ENCODE measurements around the gene EEF1AKMT2. TPM values are rescaled to one million over a fixed set of nuclear protein-coding genes. Genes with fewer than 3 reads are reported as not detected.
A peak's percentile ranks its signal among the peaks of the same experiment; 100 is the strongest.

The EEF1AKMT2 gene
- total RNA-seq (2021) (32.2 and 33.4 TPM in 2 replicates), Bru-seq, nascent RNA (percentile 95 among the genes with signal in this experiment), BruChase-seq, experiment 1, labeled RNA remaining after a 2-hour chase (percentile 99 among the genes with signal in this experiment), BruChase-seq, experiment 2, labeled RNA remaining after a 6-hour chase (percentile 99 among the genes with signal in this experiment)
- long read RNA-seq, transcript EEF1AKMT2-203 (7 exons, 3,587 nt) = minor isoform, 10 of 72 reads
- long read RNA-seq, transcript EEF1AKMT2-202 (6 exons, 1,013 nt) = minor isoform, 5 of 72 reads
- long read RNA-seq, transcript EEF1AKMT2-201 (7 exons, 1,462 nt) = major isoform, 29 of 72 reads
- long read RNA-seq, partial matches to known transcripts = 0 of 72 reads
- long read RNA-seq, other reads (novel, unspliced or antisense) = 28 of 72 reads

GRCh38 chr10:124791547-124792348 is at the start of gene EEF1AKMT2:
TSS of gene EEF1AKMT2 (minus strand) at chr10:124791887. CDS start at chr10:124791833, 54 bp downstream.
- TF ChIP-seq CTCF (conservative IDR thresholded peaks at IDR 0.05; ENCODE audit: low read depth, low read length) (peak; percentile 34), EZH2 (IDR thresholded peaks at IDR 0.05; ENCODE audit: borderline replicate concordance, low read depth, low read length, poor library complexity, severe bottlenecking) (no peak)
- Histone ChIP-seq H3K36me3 (ENCODE audit: insufficient read depth, low read length, poor library complexity, severe bottlenecking) (peaks cover 21% of the 10 kb centered on the region), H3K4me3 (ENCODE audit: low read depth, low read length, poor library complexity, severe bottlenecking) (peak within 1 kb of the TSS; percentile 79), H3K9me3 (ENCODE audit: low read depth, low read length, poor library complexity, severe bottlenecking) (no peaks in the 10 kb centered on the region), H3K27ac (ENCODE audit: low read depth, low read length, poor library complexity, severe bottlenecking) (peak within 1 kb of the TSS; percentile 95), H3K4me1 (ENCODE audit: insufficient read depth, low read length, poor library complexity, severe bottlenecking) (no peaks in the 10 kb centered on the region), H3K27me3 (replicated peaks; ENCODE audit: insufficient read depth, low read depth, low read length, poor library complexity) (no peaks in the 10 kb centered on the region)
- intact Hi-C loops (cut with micrococcal nuclease; ENCODE audit: unreplicated experiment) = no loop called here
- CTCF ChIA-PET = interaction anchor here (0.6 kb wide), 1 partner anchor 18 kb away, joined by 7 read pairs; no protein-coding TSS in a partner anchor
- peak; percentile 92 for DNase-seq (ENCODE audit: low spot score)
- POLR2A ChIA-PET (ENCODE audit: low non-redundant PET) = interaction anchor here (0.6 to 0.7 kb wide), 2 partner anchors 10 to 1409 kb away, joined by 3 to 5 read pairs; partner anchors contain the start of gene ABRAXAS2
- TSS peak; percentile 88 for BruUV-seq (replicated peaks)

GRCh38 chr10:124837687-124838086 is 46.0 kb upstream of the EEF1AKMT2 start:
- no peak overlapping the region for H3K27ac ChIP-seq (ENCODE audit: low read depth, low read length, poor library complexity, severe bottlenecking)
- CTCF ChIA-PET = no interaction called here
- H3K9me3 ChIP-seq (ENCODE audit: low read depth, low read length, poor library complexity, severe bottlenecking) = no peaks in the 10 kb centered on the region
- no peak for DNase-seq (ENCODE audit: low spot score)
- no peaks in the 10 kb centered on the region for H3K27me3 ChIP-seq (replicated peaks; ENCODE audit: insufficient read depth, low read depth, low read length, poor library complexity)
- POLR2A ChIA-PET (ENCODE audit: low non-redundant PET) = no interaction called here
- intact Hi-C loops (cut with micrococcal nuclease; ENCODE audit: unreplicated experiment) = no loop called here
- no peaks in the 10 kb centered on the region for H3K4me1 ChIP-seq (ENCODE audit: insufficient read depth, low read length, poor library complexity, severe bottlenecking)
- H3K4me3 ChIP-seq (ENCODE audit: low read depth, low read length, poor library complexity, severe bottlenecking) = no peak overlapping the region
- no TSS peak for BruUV-seq (replicated peaks)
- TF ChIP-seq CTCF (conservative IDR thresholded peaks at IDR 0.05; ENCODE audit: low read depth, low read length) = no peak
- TF ChIP-seq EZH2 (IDR thresholded peaks at IDR 0.05; ENCODE audit: borderline replicate concordance, low read depth, low read length, poor library complexity, severe bottlenecking) = no peak
- H3K36me3 ChIP-seq (ENCODE audit: insufficient read depth, low read length, poor library complexity, severe bottlenecking) = peaks cover 33% of the 10 kb centered on the region

GRCh38 chr10:124831116-124831515 is 39.4 kb upstream of the EEF1AKMT2 start:
- CTCF ChIA-PET = no interaction called here
- no peaks in the 10 kb centered on the region for H3K27me3 ChIP-seq (replicated peaks; ENCODE audit: insufficient read depth, low read depth, low read length, poor library complexity)

More at GRCh38 chr10:124831116-124831515, 39.4 kb upstream of the EEF1AKMT2 start:
- Histone ChIP-seq H3K4me1 (ENCODE audit: insufficient read depth, low read length, poor library complexity, severe bottlenecking) (no peaks in the 10 kb centered on the region), H3K4me3 (ENCODE audit: low read depth, low read length, poor library complexity, severe bottlenecking) (no peak overlapping the region), H3K27ac (ENCODE audit: low read depth, low read length, poor library complexity, severe bottlenecking) (no peak overlapping the region), H3K36me3 (ENCODE audit: insufficient read depth, low read length, poor library complexity, severe bottlenecking) (peaks cover 67% of the 10 kb centered on the region), H3K9me3 (ENCODE audit: low read depth, low read length, poor library complexity, severe bottlenecking) (no peaks in the 10 kb centered on the region)
- no TSS peak for BruUV-seq (replicated peaks)
- POLR2A ChIA-PET (ENCODE audit: low non-redundant PET) = no interaction called here
- intact Hi-C loops (cut with micrococcal nuclease; ENCODE audit: unreplicated experiment) = no loop called here
- TF ChIP-seq CTCF (conservative IDR thresholded peaks at IDR 0.05; ENCODE audit: low read depth, low read length) (no peak), EZH2 (IDR thresholded peaks at IDR 0.05; ENCODE audit: borderline replicate concordance, low read depth, low read length, poor library complexity, severe bottlenecking) (no peak)
- DNase-seq (ENCODE audit: low spot score) = no peak
